OCI-LY3 (cell line): ENCODE results near the gene MED27.

Source experiments
- CTCF ChIP-seq: fragments of 200-600, 300-600 bp; sonication (generic); IDR thresholded peaks from 2 replicates; pipeline ENCODE4 v1.5.1; 2014; ENCODE audit warnings: antibody characterized with exemption, low read length, low read depth
- EZH2phosphoT487 ChIP-seq: fragments of 200-600 bp; shearing (Covaris generic); IDR thresholded peaks from 2 replicates; pipeline ENCODE4 v1.6.1; 2018; ENCODE audit warnings: antibody characterized with exemption, mixed run types, low read depth

- TF ChIP-seq CTCF (no peak), EZH2phosphoT487 (no peak)
Observed at GRCh38 chr9:132030626-132031325, 48.9 kb downstream of the MED27 start.
